ENCODE measurements around the gene ZBTB46.

DNA sequence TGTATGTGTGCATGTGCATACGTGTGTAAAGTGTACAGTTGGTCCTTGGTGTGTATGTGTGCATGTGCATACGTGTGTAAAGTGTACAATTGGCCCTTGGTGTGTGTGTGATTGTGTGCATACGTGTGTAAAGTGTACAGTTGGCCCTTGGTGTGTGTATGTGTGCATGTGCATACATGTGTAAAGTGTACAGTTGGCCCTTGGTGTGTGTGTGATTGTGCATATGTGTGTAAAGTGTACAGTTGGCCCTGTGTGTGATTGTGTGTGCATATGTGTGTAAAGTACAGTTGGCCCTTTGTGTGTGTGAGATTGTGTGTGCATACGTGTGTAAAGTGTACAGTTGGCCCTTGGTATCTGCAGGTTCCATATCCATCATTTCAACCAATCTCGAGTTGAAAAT is 99.7 kb downstream of the ZBTB46 start:
- TF ChIP-seq NR3C1 (CRISPR knock-in tag; conservative IDR thresholded peaks at IDR 0.05; ENCODE audit: low read depth): no peak
- TF ChIP-seq, protein P1, sequence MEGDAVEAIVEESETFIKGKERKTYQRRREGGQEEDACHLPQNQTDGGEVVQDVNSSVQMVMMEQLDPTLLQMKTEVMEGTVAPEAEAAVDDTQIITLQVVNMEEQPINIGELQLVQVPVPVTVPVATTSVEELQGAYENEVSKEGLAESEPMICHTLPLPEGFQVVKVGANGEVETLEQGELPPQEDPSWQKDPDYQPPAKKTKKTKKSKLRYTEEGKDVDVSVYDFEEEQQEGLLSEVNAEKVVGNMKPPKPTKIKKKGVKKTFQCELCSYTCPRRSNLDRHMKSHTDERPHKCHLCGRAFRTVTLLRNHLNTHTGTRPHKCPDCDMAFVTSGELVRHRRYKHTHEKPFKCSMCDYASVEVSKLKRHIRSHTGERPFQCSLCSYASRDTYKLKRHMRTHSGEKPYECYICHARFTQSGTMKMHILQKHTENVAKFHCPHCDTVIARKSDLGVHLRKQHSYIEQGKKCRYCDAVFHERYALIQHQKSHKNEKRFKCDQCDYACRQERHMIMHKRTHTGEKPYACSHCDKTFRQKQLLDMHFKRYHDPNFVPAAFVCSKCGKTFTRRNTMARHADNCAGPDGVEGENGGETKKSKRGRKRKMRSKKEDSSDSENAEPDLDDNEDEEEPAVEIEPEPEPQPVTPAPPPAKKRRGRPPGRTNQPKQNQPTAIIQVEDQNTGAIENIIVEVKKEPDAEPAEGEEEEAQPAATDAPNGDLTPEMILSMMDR (IDR thresholded peaks at IDR 0.05): no peak
